Endothelial cell of hepatic sinusoid (primary cell): Measurements from ENCODE around the gene CATSPER4.

Experiments
- in situ Hi-C: cut with HindIII; loops from 2 replicates; pipeline ENCODE4 v1.10.0; 2017; ENCODE audit warnings: low sequenced_read_pairs

The CATSPER4 gene

GRCh38 chr1:26234644-26235370, 44.4 kb downstream of the CATSPER4 start:
- in situ Hi-C loops: no loop called here

DNA sequence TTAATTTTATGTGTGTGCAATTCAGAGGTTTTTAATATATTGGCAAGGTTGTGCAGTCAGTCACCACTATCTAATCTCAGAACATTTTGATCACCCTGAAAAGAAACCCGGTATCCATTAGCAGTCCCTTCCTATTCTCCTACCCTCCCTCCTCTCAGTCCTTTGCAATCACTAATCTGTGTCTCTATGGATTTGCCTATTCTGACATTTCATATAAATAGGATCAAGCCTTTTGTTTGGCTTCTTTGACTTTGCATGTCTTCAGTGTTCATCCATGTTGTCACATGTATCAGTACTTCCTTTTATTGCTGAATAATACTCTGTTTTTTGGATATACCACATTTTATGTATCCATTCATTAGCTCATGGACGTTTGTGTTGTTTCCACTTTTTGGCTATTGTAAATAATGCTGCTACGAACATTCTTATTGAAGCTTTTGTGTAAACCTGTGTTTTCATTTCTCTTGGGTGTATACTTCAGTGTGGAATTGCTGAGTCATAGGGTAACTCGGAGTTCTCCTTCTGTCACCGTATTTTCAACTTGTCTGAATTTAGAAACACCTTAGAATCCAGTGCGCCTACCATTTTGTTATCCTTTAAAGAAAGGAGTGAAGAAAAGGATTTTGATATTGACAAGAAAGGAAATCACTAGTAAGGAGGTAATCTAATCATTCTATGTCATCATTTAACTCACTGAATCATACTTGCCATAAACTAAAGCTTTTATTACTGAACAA, 47.0 kb downstream of the CATSPER4 start:
- in situ Hi-C loops: no loop called here

- in situ Hi-C loops: no loop called here
Observed at GRCh38 chr1:26239936-26240335, 49.5 kb downstream of the CATSPER4 start.
